Stimulated activated CD4-positive, alpha-beta T cell treated with anti-CD3 and anti-CD28 coated beads, Interleukin-4, amount 100 ng/mL, for 4 hours (primary cell): ENCODE measurements around the gene MAML3.

ENCODE experiments used
- DNase-seq, 2 experiments: peaks; one replicate each; pipeline ENCODE4 v3.0.0-alpha.2; 2020

Gene MAML3

DNA sequence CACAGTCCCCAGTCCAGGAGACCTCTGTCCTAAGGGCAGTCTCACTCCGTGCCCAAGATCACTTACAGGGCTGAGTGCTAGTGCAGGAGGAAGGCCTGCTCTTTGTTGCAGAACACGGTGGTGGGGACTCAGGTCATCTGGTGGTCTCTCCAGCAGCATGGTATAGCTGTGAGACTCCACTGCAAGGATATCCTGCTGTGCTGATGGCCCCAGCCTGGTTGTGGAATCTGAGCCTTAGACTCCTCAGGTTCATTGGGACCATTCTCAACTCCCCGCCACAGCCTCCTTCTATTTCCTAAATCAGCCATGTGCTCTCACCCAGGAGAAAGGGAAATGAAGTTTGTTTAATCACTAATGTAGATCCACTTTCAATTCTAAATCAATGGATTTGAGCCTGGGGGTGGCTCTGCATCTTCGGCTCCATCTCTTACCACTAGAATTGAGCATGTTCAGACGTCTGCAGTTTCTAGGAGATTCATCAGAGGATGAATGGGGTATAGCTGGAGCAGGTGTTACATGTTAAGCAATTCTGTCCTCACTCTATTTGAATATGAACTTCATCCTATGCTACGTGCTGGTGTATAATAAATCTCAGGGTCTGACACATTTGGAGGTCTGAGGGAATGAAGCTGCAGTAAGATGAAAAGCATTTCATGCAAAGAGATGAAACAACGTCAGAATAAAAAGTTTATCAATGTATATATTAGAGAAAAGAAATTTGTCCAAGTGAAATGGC, 299.1 kb downstream of the MAML3 start:
- no peak for DNase-seq

DNA sequence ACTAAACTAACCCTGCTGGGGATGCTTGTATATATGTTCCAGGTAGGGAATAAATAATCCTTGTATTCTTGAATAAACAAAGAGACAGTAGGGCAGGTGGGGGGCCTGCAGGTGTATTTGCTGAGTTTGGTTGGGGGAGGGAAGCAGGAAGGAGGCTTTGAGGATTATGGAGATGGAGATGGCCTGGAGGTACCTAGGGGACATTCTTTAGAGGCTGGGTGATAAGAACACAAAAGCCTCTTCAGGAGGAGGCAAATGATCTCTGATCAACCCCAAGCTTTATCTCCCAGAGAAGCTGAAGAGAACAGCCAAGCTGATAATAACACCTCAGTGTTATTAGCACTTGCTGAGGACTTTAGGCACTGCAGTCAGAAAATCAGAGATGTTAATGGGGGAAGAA, 300.7 kb downstream of the MAML3 start:
- DNase-seq = no peak

DNA sequence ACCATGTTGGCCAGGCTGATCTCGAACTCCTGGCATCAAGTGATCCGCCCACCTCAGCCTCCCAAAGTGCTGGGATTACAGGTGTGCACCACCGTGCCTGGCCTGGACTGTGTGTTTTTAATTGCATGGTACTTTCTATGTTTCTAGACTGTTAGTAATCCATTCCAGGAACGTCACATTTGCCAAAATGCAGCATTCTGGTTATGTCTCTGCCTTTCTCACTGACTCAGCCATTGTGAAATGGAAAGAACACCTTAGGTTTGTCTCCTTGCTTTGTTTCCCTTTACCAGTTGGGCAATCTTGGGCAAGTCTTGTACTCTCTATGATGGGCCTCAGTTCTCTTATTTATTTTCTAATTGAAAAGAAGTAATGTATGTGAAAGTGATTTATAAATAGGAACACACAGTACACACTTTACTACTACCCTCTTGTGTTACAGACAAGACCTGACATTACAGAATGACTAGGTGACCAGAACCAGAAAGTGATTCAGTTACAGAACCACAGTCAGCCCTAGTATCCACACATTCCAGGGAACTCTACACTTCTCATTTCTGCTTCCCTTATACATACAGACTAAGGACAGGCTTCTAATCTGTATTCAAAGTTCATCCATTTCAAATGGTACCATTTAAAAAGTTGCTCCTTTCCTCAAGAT, 301.2 kb downstream of the MAML3 start:
- DNase-seq = no peak

DNA sequence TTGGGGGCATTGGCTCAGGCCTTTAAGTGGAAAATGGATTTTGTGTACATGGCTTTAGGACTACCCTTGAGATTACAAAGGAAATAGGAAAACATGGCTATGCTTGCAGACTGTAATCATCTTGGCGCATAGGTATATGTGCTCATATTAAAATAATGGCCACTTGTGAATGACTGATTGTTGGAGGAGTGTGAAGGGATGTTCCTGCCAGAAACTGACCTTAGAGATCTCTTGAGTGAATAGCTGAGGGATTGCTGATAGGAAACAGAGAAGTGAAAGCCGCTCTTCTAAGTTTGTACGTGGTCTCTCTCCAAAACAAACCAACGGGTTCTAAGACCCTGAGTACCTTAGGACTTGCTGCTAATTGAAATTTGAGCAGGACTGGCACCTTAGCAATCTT, 302.3 kb downstream of the MAML3 start:
- DNase-seq = no peak

DNA sequence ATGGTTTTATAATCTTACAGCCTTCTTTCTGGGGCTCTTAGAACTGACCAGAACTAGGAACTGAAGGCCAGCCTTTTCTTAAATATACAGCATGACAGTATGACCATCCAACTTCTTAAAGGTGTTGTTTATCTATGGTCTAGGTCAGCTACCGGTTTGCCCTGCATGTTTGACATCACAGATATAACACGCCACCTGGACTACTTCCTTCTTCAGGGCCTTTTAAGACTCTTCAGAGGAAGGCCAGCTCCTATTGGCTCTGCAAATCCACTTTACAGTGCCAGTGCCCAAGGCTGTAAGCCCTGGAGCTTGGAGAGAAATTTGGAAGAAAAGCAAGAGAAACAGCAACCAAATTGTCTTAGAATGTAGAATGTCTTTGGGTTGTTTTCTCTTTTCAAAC, 302.9 kb downstream of the MAML3 start:
- DNase-seq = no peak

DNA sequence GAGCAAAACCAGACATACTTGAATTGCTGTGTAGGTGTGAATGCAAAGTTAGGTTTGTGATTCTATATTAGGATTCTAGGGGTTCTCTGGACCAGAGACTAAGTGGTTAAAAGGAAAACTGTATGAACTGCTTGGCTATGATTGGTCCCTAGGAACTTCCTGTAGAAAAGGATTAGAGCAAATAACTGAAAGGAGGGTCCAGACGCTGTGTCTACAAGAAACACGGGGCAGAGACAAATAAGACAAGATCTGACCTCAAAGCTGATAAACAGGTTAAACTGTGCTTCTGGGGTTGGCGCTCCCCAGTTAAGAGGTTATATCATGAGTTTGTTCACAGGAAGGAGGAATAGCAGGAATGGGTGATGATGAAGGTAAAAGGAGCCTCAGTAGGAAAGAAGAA, 304.8 kb downstream of the MAML3 start:
- no peak for DNase-seq

DNA sequence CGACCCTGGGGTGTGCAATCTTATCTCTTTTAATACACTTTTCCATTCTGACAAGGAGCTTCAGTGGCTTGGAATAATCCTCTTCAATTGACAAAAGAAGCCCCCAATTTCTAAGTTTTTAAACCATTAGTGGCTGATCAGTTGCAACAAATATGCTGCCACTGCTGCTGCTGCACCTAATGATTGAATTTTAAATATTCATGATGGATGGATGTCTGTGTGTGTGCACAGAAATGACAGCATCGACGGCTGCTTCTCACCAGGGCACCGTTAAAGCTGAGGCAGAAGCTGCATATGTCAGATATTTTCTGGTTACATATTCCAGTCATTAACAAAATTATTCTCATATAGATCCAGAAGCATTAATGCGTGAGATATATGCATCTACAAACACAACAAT, 306.0 kb downstream of the MAML3 start:
- DNase-seq = no peak

DNA sequence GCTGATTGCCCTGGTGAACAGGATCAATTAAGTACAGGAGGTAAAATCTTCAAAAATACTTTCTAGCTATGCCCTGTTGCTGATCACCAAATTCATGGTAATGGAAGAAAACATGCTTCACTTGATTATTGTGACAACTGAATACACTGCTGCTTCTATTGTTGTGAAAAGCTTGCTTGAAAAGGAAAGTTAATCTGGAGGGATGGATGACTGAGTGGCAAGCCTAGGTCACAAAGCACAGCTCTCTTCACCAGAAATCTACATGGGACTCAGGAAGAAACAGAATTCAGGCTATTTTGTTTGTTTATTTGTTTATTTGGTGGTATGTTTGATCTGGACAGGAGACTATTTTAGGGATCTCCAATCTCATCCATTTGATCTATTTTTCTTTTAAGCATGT, 306.4 kb downstream of the MAML3 start:
- DNase-seq = no peak

DNA sequence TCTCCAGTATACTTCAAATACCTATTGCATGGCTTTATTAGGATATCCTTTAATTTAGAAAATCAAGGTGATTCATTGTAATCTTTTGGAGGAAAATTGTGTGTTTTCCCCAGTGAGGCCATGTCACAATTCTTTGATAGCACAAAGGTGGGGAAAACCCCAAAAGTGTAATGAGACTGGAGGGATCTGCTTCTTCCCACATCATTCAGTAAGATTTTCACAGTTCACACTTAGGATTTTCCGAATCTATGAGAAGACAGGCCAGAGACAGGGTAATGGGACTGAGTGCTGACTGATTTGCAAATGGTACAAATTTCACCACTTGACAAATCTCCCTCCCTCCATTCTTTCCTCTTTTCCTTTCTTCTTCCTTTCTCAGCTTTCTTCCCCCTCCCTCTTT, 307.2 kb downstream of the MAML3 start:
- DNase-seq = no peak

DNA sequence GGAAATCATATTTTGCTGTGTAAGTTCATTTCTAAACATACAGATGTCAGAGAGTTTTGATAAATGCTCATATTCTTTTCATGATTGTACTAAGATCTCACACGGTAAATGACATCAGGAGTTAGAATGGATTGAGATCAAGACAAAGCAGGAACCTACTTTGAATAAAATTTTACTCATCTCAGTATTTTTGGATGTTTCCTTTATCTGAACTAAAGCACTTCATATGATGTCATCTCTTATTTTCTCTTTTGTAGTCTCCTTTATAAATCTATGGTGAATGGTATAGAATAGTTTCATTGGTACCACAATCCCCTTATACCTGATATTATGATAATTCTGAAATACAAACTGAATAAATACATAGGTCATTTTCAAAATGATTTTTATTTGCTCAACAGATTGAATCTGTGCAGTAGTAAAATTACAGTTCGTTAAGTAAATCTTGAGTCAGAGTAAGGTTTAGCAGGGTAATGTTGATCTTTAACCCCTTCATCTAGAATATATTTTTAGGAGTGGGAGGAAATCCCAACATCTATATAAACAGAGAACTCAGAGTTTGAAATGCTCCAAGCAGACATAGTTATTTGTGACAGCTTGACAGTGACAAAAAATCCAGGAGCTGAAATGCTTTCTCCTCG, 308.4 kb downstream of the MAML3 start:
- no peak for DNase-seq

DNA sequence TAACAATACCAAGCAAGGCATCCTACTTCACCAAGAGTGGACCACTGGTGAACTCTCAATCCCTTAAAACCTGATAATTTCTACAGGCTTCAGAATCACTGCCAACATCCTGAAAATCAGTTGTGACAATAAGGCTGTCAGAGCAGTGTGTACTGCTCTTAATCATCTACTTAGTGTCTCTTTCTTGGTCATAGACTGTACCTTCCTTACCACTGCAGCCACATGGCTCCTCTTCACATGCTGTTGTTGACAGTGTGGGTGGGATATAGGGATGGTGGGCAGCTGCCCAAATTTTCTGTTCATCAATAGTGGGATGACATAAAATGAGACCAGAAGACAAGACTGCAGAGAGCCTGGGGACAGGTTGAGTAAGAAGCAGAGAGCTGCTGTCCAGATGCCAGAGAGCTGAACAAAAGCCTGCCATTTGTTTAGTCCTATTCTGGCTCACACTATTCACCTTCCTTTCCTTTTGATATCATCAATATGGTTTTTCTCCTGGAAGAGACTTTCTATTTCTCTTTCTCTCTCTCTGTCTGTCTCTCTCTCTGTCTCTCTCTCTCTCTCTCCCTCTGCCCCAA, 309.4 kb downstream of the MAML3 start:
- DNase-seq = no peak

DNA sequence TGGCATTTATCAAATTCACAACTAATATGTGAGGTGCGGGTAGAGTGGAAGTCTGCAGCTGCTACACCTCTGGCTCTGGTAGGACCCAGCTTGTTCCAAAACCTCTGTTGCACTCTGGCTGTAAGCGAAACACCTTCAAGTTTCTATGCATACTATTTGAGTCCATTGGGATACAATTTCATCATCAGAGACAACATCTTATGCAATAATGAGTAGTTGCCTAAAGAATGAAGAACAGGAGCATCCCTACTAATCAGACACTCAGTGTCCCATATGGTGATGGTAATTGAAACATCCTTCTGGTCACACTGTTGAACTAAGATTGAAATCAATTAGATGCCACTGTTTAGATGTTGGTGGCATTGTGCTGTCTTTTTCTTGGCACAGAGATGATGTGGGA, 309.9 kb downstream of the MAML3 start:
- no peak for DNase-seq

DNA sequence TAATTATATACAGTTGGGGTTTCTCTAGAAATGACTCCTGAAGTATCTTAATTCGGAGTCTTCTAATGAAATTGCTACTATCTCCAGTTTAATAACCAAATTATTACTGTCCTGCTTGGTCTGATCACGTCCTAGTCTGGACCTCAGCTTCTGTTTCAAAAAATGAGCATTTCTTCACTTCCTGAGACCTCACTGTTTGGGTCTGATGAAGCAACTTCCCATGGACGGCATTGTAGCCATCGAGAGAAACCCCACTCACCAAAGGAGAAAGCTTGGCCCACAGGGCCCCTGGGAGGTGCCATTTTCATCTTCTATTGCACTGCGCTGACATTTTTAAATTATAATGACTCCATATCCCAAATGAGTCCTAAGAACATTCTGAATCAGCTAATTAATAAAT, 310.3 kb downstream of the MAML3 start:
- no peak for DNase-seq

DNA sequence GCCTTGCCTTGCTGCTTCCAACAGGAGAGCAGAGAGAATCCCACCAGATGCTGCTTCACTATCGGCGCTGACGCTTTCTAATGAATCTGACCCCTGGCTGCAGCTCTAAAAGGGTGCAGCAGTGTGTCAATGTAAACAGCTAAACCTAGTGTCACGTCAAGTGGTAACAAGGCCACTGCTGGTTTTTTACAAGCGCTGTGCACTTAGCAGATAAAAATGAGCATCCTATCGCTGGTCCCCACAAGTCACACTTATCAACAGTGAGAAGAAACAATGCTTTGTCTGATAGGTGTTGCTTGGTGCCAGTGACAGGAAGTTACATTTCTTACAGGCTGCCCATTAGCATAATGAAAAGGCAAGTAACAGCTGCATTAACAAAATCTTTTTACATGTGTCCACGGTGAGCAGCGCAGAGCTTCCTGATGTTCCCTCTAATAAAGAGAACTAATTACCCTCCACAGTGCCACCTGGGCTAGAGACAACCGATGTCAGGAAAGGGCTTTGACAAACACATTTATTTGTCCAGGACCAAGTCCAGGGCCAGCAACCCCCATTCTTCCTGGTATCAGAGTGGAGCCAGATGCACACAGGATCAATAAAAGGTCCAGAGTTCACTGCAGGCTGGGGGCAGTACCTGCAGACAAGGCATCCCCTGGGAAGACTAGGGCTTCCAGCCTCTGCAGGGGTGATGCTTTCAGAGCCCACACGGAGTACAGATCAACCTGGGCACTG, 312.4 kb downstream of the MAML3 start:
- DNase-seq = no peak

DNA sequence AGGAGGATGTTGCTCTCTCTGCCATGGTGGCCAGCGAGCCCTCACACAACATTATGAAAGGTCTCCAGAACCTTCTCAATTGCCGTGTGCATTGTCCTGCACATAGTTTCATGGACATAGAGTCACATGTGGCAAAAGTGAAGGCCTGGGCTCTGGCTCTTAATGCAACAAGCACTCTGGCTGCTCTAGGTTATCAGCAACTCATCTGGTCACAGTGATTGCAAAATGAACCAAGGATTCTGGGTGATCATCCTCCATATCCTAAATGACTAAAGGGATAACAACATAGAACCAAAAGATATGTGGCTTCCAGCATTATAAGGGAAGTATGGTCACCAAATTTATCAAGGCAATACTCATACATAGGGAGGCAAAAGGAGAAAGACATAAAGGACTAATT, 313.2 kb downstream of the MAML3 start:
- DNase-seq = no peak

DNA sequence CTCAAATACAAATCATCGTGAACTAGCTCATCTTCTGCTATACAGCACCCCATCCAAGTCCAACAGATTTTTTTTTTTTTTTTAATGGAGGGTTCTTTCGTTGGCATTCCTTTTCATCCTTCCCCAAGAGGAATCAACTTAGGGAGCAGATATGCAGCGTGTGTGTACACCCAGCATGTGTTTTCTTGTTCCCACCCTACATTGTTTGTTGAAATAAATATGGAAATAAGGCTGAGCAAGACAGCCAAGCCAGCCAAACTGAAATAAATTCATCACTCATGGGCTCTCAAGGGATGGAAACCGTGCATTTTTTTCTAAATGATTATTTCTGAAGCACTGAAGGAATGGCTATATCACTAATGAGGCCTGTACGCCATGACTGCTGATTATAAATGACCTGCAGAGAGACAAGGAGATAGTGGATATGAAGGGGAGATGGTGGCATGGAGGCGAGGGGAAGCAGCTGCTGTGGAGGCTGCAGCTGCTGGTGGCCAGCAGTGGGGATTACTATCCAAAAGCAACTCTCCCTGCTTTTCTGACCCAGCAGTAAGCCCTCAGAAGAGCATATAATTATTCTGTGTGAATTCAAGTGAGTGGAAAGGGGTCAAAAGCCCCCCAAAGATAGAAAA, 314.5 kb downstream of the MAML3 start:
- DNase-seq = no peak

DNA sequence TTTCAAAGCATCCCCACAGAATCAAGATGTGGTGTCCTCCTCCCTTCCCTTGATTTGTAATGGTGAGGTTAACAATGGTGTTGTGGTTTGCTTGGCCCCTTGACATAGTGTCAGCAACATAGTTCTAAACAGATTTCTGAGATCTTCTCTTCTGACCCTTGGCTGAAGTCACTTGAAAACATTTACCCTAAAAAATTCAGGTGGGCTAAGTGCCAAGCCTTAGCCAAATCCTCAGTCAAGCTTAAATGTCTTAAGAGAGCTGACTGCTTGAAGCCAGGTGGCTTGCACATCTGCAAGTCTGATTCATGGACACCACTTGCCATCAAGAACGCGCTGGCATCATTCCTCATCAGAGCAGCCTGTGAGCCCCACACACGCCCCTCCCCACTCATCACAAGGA, 315.2 kb downstream of the MAML3 start:
- no peak for DNase-seq

DNA sequence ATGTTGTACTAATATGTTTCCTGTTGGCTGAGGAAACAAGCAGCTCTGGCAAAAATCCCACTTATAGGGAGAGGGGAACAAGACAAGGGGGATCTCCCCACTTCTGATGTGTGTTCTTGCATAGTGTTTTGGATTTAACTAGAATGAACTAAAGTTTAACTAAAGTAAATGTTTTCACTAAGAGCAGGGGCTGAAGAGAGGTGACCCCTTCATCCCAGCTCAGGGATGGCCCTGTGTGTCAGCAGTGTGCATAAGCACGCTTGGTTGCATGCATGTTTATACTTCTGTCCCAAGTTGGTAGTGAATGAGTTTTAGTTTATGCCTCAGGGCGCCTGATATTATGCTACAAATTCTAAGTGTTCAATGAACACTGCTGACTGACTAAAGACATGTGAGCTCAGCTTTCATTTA, 319.0 kb downstream of the MAML3 start:
- no peak for DNase-seq

DNA sequence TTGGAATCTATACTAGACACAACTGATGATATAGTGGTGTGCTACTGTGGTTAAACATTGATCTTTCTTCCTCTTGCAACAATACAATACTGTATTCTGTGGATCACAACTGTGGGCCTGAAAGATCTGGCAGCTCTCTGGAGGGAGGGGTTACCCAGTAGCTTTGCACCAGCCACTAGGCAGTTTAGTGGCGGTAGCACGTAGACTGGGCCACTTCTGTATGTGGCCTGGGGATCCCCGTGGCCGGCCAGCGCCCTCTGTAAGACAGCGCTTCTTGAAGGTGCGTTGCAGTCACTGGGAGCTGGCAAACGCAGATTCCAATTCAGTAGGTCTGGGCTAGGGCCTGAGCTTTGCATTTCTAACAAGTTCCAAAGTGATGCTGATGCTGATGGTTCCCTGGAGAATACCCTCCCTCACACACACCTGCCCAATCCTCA, 319.7 kb downstream of the MAML3 start:
- no peak for DNase-seq

DNA sequence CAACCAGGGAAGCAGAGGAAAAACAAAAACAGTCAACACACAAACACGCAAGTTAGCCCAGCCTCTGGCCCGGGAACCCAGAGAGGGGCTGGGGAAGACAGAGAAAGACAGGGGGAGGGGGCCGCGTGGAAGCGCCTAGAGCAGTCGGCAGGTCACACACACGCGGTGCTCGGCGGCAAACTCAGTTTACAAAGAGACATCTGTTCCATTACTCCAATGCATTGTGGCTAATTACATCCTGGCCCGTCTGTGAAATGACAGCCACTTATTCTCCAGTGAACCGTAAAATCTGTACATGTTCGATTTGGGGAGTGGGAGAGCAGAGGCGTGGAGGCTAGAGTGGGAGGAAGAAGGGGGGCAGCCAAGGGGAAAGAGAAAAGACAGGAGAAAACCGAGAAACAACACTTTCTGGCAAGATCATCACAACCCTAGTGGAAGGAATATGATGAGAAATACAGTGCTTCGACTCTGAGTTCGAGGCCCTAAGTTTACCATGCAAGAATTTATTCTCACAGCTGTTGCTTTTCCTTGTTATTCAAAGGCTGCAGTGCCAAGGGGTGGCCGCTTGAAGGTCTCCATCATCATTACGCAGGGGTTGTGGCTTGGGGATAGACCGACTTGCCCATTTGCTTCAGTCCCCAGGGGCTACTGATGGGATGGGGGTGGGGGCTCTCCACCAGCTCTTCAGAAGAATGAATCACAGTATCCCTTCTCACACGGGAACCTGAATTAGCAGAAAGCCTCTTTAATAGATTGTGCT, 320.7 kb downstream of the MAML3 start:
- no peak for DNase-seq

DNA sequence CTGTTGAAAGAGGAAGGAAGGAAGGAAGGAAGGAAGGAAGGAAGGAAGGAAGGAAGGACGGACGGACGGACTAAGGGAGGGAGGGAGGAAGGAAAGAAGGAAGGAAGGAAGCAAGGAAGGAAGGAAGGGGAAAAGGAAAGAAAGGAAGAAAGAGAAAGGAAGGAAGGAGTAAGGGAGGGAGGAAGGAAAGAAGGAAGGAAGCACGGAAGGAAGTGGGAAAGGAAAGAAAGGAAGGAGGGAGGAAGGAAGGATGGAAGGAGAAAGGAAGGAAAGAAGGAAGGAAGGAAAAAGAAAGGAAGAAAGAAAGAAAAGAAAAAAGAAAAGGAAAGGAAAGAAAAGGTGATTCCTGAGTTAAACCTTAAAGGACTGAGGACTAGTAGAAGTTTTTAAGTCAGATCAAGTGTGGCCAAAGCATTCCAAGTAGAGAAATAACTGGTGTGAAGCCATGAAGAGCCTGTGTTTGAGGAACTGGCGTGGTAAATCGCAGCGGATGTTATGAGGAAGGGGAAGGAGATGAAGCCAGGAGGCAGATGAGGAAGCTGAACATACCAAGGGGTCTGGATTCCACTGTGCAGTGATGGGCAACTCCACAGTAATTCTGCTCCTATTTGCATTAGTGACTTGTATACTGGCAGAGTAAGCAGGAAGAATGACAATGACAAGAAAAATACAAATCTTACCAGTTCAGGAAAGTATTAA, 324.9 kb downstream of the MAML3 start:
- DNase-seq = no peak
